WTC11 (cell line): ENCODE results near the gene EPO. TPM values are rescaled to one million over a fixed set of nuclear protein-coding genes. Genes with fewer than 3 reads are reported as not detected.

Experiments
- ATAC-seq: fragments of 200-7000 bp; cut with Tn5 transposase; 2 replicates; pipeline ENCODE4 v1.10.0; 2021; ENCODE audit warnings: mild to moderate bottlenecking, moderate library complexity
- CTCF ChIA-PET: fragments of 300-600 bp; sonication (Branson Sonifier 250); formaldehyde crosslinking; loops from one replicate; lab custom pipeline; 2021; ENCODE audit warnings: antibody characterized with exemption; lab: Charles Lee
- POLR2A ChIA-PET: fragments of 350-600 bp; sonication (Branson Sonifier 250); formaldehyde crosslinking; loops from one replicate; lab custom pipeline; 2021; ENCODE audit warnings: antibody characterized with exemption; lab: Charles Lee
- DNase-seq: peaks from one replicate; pipeline ENCODE4 v3.0.0; 2021; ENCODE audit warnings: low spot score
- H3K27ac Mint-ChIP-seq: 2 replicates; pipeline ENCODE4 v1.8.0; 2021; ENCODE audit warnings: mixed read lengths
- H3K27me3 Mint-ChIP-seq: 2 replicates; pipeline ENCODE4 v1.8.0; 2021; ENCODE audit warnings: low read depth, mild to moderate bottlenecking, moderate library complexity, mixed read lengths
- H3K36me3 Mint-ChIP-seq: 2 replicates; pipeline ENCODE4 v1.8.0; 2021; ENCODE audit warnings: mixed read lengths
- H3K4me1 Mint-ChIP-seq: 2 replicates; pipeline ENCODE4 v1.8.0; 2022; ENCODE audit warnings: mixed read lengths
- H3K4me3 Mint-ChIP-seq: 2 replicates; pipeline ENCODE4 v1.8.0; 2021; ENCODE audit warnings: mild to moderate bottlenecking, moderate library complexity, mixed read lengths
- H3K9me3 Mint-ChIP-seq: 2 replicates; pipeline ENCODE4 v1.8.0; 2021; ENCODE audit warnings: mixed read lengths
- FOXJ3 ChIP-seq: sonication (generic); formaldehyde crosslinking; IDR thresholded peaks from 2 replicates; pipeline ENCODE4 v1.9.0; 2021; ENCODE audit warnings: missing genetic modification reagents, mild to moderate bottlenecking, borderline replicate concordance
- GRHL2 ChIP-seq: fragments of 250-450 bp; sonication (Bioruptor Pico); IDR thresholded peaks from 2 replicates; pipeline ENCODE4 v1.8.0; 2022; ENCODE audit warnings: mild to moderate bottlenecking, moderate library complexity; ENCODE audit not compliant: insufficient replicate concordance, severe bottlenecking
- IRF2 ChIP-seq: sonication (generic); formaldehyde crosslinking; IDR thresholded peaks from 2 replicates; pipeline ENCODE4 v1.8.0; 2022; ENCODE audit warnings: low read depth, missing genetic modification reagents, borderline replicate concordance
- MAX ChIP-seq: sonication (generic); formaldehyde crosslinking; IDR thresholded peaks from 2 replicates; pipeline ENCODE4 v1.8.0; 2022; ENCODE audit warnings: mild to moderate bottlenecking, missing genetic modification reagents
- PRDM15 ChIP-seq: sonication (generic); formaldehyde crosslinking; IDR thresholded peaks from 2 replicates; pipeline ENCODE4 v1.8.0; 2022; ENCODE audit warnings: missing genetic modification reagents
- total RNA-seq: library from RNA; stranded (reverse); gene quantifications from 3 replicates; pipeline ENCODE4 v1.2.3, GENCODE V29; 2021
- TF ChIP-seq, protein P1 (sequence below): sonication (generic); formaldehyde crosslinking; IDR thresholded peaks from 2 replicates; pipeline ENCODE4 v1.8.1; 2023; ENCODE audit warnings: mild to moderate bottlenecking, moderate library complexity, missing genetic modification reagents
- TF ChIP-seq, protein P2 (sequence below): sonication (generic); formaldehyde crosslinking; IDR thresholded peaks from 2 replicates; pipeline ENCODE4 v1.8.0; 2022; ENCODE audit warnings: mild to moderate bottlenecking, missing genetic modification reagents
- TF ChIP-seq, protein P3 (sequence below): fragments of 250-450 bp; sonication (Bioruptor Pico); IDR thresholded peaks from 2 replicates; pipeline ENCODE4 v1.9.0; 2021; ENCODE audit warnings: moderate library complexity, mild to moderate bottlenecking, inconsistent platforms, borderline replicate concordance

EPO gene
- total RNA-seq, 1 experiment from 2014 or later: 0.63 TPM

- TF ChIP-seq FOXJ3 (CRISPR knock-in tag) (no peak), GRHL2 (CRISPR knock-in tag) (no peak), MAX (CRISPR knock-in tag) (no peak), PRDM15 (CRISPR knock-in tag) (no peak)
- TF ChIP-seq, protein P1, sequence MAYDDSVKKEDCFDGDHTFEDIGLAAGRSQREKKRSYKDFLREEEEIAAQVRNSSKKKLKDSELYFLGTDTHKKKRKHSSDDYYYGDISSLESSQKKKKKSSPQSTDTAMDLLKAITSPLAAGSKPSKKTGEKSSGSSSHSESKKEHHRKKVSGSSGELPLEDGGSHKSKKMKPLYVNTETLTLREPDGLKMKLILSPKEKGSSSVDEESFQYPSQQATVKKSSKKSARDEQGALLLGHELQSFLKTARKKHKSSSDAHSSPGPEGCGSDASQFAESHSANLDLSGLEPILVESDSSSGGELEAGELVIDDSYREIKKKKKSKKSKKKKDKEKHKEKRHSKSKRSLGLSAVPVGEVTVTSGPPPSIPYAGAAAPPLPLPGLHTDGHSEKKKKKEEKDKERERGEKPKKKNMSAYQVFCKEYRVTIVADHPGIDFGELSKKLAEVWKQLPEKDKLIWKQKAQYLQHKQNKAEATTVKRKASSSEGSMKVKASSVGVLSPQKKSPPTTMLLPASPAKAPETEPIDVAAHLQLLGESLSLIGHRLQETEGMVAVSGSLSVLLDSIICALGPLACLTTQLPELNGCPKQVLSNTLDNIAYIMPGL: no peak
Observed at GRCh38 chr7:100728196-100728595, 7.9 kb downstream of the EPO start (continued).

DNA sequence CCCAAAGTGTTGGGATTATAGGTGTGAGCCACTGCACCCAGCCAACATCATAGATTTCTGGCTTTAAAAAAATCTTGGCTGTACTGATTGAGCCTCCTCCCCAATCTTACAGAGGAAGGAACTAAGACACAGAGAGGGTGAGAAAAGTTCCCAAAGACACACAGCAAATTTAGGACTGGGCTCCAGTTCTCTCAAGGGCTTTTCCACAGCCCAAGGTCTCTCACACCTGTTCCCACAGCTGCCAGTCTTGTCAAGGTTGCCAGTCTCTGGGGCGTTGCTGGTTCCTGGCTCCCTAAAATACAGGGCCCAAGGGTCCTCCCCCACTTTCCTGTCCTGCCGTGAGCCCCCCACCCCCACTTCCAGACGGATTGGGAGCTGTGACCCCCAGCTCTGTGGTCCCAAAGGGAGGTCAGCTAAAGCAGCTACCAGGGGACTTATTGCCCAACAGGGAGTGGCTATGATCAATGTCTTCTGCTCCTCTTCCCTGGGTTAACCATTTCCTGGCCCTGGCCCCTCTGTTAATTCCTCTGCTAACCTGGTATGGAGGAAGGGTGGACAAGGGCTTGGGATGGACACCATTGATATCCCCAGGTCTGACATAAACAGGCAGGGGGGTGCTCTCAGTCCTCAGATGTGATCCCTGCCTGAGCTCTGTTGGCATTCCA is 10.0 kb downstream of the EPO start:
- Mint-ChIP-seq H3K4me3 (no peak overlapping the region), H3K27ac (no peak overlapping the region), H3K27me3 (no peaks in the 10 kb centered on the region; the same call in 1 of the 2 replicates), H3K4me1 (no peaks in the 10 kb centered on the region; the same call in 1 of the 2 replicates), H3K9me3 (no peaks in the 10 kb centered on the region), H3K36me3 (no peaks in the 10 kb centered on the region)
- POLR2A ChIA-PET: interaction anchor here (0.6 to 0.7 kb wide), 2 partner anchors 35 to 514 kb away, joined by 3 read pairs; no protein-coding TSS in a partner anchor
- TF ChIP-seq IRF2: no peak
- TF ChIP-seq PRDM15 (CRISPR knock-in tag): no peak
- TF ChIP-seq, protein P2, sequence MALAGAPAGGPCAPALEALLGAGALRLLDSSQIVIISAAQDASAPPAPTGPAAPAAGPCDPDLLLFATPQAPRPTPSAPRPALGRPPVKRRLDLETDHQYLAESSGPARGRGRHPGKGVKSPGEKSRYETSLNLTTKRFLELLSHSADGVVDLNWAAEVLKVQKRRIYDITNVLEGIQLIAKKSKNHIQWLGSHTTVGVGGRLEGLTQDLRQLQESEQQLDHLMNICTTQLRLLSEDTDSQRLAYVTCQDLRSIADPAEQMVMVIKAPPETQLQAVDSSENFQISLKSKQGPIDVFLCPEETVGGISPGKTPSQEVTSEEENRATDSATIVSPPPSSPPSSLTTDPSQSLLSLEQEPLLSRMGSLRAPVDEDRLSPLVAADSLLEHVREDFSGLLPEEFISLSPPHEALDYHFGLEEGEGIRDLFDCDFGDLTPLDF (CRISPR knock-in tag): no peak
- TF ChIP-seq, protein P3, sequence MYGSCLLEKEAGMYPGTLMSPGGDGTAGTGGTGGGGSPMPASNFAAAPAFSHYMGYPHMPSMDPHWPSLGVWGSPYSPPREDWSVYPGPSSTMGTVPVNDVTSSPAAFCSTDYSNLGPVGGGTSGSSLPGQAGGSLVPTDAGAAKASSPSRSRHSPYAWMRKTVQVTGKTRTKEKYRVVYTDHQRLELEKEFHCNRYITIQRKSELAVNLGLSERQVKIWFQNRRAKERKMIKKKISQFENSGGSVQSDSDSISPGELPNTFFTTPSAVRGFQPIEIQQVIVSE (CRISPR knock-in tag): no peak
- CTCF ChIA-PET: interaction anchor here (0.5 to 1.4 kb wide), 6 partner anchors 10 to 280 kb away, joined by 3 to 9 read pairs (median 3); partner anchors contain the start of genes MOSPD3 and POP7
- DNase-seq (no peak), ATAC-seq (no peak)
